Fibroblast of lung (primary cell): ENCODE data around the gene SUSD6.

ENCODE experiments used
- CTCF ChIP-seq, 2 donors: IDR thresholded peaks in 1 of 2; conservative IDR thresholded peaks in 1 of 2; 1 replicate in 1 of 2; 2 replicates in 1 of 2; pipeline ENCODE4 v1.5.1; 2011 to 2012; ENCODE audit warnings: low read length in 2 of 2, control low read depth in 1 of 2, inconsistent platforms in 1 of 2, low read depth in 1 of 2, mild to moderate bottlenecking in 1 of 2
- EZH2 ChIP-seq: IDR thresholded peaks from 2 replicates; pipeline ENCODE4 v1.5.1; 2012; ENCODE audit warnings: low read length, control low read depth, mild to moderate bottlenecking; ENCODE audit errors: missing control alignments

- no peak for TF ChIP-seq CTCF (conservative IDR thresholded peaks at IDR 0.05 in 1 of 2, IDR thresholded peaks at IDR 0.05 in 1 of 2; ENCODE audit: low read depth in 1 of 2, low read length in 2 of 2)
- no peak for TF ChIP-seq EZH2
Measured at GRCh38 chr14:69652942-69653684, 41.7 kb downstream of the SUSD6 start.
